ENCODE data around the gene EEIG1.
"Not testable (repeated sequence)": the region's sequence is repeated elsewhere in the genome, so short reads cannot be mapped to it uniquely, and the experiment has no call there.

Gene EEIG1

DNA sequence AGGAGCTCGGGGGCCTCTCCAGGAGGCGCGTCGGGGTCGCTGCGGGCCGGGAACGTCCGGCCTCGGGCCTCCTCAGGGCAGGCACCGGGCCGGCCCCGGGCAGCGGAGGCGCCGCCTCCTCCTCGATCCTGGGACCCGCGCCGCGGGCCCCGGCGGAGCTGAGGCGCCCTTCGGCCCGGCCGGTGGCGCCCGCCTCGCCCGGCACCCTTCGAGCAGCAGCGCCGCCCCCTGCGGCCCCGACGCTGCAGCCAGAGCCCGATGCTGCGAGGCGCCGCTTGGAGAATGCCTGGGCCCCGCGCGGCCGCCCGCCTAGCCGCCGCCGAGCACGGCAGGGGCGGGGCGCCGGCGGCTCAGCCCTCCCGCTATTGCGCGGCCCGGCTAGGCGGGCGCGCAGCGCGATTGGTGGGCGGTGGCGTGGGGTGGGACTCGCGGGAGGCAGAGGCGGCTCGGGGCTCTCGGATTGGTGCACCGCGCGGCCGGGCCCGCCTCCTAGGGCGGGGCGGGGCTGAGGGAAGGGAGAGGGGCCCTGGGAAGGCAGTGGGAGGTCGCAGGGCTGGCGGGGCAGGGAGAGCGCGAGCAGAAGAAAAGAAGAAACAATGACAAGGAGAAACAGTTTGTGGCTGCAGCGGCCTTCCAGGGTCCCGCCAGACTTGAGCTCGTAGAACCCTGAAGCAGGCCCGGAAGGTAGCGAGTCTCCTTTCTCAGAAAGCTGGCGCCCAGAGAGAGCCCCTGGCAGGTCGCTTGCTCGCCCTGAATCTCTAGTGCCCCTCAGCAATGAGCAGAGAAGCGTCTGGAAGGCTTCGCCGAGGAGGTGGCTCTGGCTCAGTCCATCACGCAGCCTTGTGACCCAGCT, at the start of gene EEIG1:
EEIG1 (minus strand) TSS at position 284 of the 853 bp plus-strand sequence. CDS start 852 bp downstream, outside the sequence.
- DNase-seq: peak; percentile 91

DNA sequence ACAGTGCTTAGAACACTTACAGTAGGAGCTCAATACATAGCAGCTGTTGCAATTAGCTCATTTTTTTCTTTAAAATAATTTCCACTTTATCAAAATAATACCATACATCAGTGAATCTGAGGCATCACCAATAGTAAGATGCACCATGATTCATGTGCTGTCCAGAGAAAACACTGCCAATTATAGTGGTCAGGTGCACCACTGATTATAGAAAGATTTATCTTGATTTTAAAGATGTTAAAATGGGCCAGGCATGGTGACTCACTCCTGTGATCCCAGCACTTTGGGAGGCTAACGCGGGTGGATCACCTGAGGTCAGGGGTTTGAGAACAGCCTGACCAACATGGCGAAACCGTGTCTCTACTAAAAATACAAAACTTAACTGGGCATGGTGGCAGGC, 46.9 kb upstream of the EEIG1 start:
- no peak for DNase-seq

- DNase-seq: no peak
Observed at GRCh38 chr9:128026773-128027541, 46.2 kb upstream of the EEIG1 start.

GRCh38 chr9:128026255-128026772, 45.5 kb upstream of the EEIG1 start:
- DNase-seq: no peak

DNA sequence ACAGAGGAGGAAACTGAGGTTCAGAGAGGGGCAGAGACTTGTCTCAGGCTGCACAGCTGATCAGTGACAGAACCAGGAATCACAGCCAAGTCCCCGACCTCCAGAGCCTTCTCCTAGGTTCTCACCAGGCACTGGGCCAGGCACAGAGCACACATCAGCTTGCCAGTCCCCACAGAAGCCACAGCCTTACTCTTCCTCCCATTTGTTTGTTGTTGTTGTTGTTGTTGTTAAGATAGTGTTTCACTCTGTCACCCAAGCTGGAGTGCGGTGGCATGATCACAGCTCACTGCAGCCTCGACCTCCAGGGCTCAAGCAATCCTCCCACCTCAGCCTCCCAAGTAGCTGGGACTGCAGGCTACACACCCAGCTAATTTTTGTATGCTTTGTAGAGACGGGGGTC, 44.9 kb upstream of the EEIG1 start:
- no peak for DNase-seq

DNA sequence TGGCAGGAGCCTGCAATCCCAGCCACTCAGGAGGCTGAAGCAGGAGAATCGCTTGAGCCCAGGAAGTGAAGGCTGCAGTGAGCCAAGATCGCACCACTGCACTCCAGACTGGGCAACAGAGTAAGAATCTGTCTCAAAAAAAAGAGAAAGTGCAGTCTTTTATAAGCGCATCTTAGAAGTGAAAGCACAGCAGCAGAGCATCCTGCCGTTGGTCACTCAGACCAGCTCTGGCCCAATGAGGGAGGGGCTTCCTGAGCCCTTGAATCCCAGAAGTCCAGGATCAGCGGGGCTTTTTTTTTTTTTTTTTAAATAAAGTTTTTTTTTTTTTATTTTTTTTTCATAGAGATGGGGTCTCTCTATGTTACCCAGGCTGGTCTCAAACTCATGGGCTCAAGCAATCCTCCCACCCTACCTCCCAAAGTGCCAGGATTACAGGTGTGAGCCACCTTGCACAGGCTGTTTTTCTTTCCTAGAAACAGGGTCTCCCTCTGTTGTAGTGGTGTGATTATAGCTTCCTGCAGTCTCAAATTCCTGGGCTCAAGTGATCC, 44.0 kb upstream of the EEIG1 start:
- no peak for DNase-seq

DNA sequence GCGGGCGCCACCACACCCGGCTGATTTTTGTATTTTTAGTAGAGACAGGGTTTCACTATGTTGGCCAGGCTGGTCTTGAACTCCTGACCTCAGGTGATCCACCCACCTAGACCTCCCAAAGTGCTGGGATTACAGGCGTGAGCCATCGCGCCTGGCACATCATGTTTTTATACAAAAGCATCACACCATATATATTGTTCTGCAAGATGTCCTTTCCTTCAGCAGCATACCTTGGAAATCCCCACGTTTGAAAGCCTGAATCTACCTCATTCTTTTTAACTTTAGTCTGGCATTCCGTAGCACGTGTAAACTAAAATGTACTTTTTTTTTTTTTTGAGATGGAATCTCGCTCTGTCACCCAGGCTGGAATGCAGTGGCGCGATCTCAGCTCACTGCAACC, 42.9 kb upstream of the EEIG1 start:
- not testable (repeated sequence) for DNase-seq

DNA sequence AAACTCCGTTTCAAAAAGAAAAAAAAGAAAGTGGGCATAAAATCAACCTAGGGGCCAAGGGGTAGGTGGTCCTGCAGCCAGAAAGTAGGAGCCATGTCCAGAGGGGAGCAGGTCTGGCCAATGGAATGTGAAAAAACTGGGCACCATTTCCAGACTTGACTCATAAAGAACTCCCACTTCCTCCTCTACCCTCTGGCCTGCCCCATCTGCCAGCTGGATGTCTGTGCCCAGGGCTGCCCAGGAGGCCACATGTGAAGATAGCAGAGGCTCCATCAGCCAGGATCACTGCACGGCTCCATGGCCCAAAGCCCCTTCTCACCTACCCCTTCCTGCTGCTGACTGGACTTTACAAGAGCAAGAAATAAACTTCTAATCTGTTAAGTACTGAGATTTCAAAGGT, 42.1 kb upstream of the EEIG1 start:
- no peak for DNase-seq

GRCh38 chr9:128021098-128021497, 40.3 kb upstream of the EEIG1 start:
- DNase-seq: no peak

DNA sequence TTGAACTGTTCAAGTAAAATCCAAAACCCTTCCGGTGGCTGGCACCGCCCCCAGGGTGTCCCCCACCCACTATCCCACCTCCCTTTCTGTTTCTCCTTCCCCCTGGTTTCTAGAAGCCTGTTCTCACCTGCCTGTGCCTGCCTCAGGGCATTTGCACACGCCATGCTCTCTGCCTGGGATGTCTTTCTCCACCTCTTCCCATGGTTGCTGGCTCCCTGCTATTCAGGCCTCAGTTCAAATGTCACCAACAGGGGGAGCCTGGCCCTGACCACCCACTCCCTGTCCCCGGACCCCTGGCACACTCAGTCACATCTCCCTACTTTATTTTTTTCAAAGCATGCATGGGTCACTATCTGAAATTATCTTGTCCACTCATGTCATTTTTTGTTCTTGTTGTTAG, 39.9 kb upstream of the EEIG1 start:
- DNase-seq: no peak

- no peak for DNase-seq
Observed at GRCh38 chr9:128015696-128016095, 34.9 kb upstream of the EEIG1 start.

- DNase-seq: no peak
Observed at GRCh38 chr9:128011071-128011817, 30.5 kb upstream of the EEIG1 start.

GRCh38 chr9:128009639-128010038, 28.9 kb upstream of the EEIG1 start:
- DNase-seq: no peak

- DNase-seq: no peak
Observed at GRCh38 chr9:128008171-128008570, 27.4 kb upstream of the EEIG1 start.

DNA sequence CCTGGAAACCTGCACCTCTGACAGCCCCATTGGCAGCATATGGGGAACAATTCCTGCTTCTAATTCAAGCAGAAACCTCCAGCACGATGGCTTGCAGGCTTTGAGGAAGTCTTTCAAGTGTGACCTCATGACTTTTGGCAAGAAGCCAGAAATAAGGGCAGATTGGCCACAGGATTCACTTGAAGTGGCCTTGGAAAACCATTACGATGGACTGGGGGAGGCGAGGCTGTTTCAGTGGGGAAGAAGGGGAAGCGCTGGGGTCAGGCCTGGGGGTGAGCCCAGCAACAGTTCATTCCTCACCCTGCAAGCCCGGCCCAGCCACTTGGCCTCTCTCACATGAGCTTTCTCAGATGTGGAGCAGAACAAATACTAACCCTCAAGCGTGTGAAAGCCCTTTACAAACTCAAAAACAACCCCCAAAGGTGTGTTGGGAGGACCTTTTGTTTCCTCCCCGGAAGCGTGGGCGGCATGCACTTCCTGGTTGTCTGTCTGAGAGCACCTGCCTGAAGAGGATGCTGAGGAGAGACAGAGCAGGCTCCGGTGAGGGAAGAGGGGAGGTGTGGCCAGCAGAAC, 26.9 kb upstream of the EEIG1 start:
- peak; percentile 7 for DNase-seq

DNA sequence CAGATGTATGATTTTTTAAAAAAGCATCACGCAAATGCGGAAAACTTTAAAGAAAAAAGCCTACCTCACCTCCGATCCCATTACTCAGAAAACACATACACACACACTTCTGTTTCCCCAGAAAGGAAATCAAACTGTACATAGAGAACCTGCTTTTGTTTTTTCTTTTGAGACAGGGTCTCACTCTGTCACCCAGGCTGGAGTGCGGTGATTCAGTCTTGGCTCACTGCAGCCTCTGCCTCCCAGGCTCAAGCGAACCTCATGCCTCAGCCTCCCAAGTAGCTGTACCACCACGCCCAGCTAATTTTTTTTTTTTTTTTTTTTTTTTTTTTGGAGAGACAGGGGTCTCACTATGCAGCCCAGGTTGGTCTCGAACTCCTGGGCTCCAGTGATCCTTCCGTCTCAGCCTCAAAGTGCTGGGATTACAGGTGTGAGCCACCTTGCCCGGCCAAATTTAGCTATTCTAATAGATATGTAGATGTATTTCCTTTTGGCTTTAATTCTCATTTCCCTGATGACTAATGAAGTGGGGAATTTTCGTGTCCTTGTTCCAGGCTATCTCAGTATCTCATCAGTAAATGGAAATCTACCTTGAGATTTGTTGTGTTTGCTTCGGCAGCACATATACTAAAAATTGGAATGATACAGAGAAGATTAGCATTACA, 25.7 kb upstream of the EEIG1 start:
- no peak for DNase-seq

- no peak for DNase-seq
Observed at GRCh38 chr9:128005923-128006322, 25.1 kb upstream of the EEIG1 start.

- DNase-seq: no peak
Observed at GRCh38 chr9:128003966-128004604, 23.3 kb upstream of the EEIG1 start.

DNA sequence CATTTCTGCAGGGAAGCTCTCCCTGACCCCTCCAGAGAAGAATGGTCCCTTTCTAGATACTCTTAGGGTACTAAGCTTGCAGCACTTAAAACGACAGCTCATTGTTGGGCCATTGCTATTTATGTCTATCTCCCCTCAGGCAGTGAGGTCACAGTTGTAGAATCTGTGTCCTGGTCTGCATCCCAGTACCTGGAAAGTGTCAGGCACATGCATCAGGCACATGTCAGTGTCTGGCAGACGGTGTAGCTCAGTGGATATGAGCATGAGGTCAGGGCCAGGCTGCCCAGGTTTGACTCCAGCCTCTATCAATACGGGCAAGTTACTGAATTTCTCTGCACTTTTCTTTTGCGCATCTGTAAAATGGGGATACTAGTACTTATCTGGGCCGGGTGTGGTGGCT, 22.2 kb upstream of the EEIG1 start:
- DNase-seq: no peak

- DNase-seq: no peak
Observed at GRCh38 chr9:128001779-128002298, 21.1 kb upstream of the EEIG1 start.

GRCh38 chr9:128001151-128001778, 20.5 kb upstream of the EEIG1 start:
- DNase-seq: no peak

All from NCI-H1436 (cell line).